ELR (cell line): ENCODE data around the gene SORCS3.

Experiments used
- DNase-seq: peaks from one replicate; pipeline ENCODE4 v3.0.0-alpha.2; 2015; ENCODE audit warnings: low read depth

The SORCS3 gene

GRCh38 chr10:105023211-105024111 lies 382.4 kb downstream of the SORCS3 start:
- no peak for DNase-seq

- no peak for DNase-seq
These were observed 383.1 kb downstream of the SORCS3 start for GRCh38 chr10:105024184-105024583.

DNA sequence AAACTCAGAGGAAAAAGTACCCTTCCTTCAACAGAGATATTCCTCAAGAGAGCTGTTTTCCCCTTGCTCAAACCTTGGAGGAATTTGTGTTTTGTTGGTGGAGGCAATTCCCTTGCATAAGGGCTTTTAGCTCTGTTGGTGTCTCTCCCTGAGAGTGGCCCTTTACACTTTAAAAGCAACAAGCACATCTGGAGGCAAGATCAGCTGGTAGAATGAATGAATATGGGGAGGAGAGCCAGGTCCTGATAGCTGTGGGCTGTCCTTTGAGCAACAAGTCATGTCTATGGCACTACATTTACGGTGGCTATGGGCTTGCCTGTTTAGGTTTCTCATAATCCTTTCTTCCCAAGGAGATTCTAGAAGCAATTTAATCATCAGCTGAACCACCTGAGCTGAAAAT lies 384.0 kb downstream of the SORCS3 start:
- no peak for DNase-seq

GRCh38 chr10:105026566-105026965 lies 385.5 kb downstream of the SORCS3 start:
- DNase-seq: no peak

DNA sequence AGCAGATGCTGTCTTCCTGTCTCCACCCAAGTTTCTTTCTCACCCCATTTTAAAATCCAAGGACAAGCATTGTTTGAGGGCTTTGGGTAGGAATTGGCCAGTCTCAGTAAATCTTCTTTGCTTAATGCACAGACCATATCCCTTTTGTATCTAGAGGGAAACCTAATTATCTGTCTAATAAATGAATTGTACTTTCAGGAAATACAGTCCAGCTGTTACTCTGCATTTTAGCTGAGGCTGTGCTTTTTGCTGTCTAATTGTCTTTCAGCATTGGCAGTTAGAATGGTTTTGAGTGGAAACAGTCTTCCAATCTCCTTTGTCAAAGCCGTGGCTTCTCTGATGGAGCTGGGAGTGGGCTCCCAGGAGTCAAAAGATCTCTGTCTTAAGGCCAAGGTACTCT lies 388.2 kb downstream of the SORCS3 start:
- no peak for DNase-seq

GRCh38 chr10:105037022-105037421 lies 395.9 kb downstream of the SORCS3 start:
- DNase-seq: no peak

DNA sequence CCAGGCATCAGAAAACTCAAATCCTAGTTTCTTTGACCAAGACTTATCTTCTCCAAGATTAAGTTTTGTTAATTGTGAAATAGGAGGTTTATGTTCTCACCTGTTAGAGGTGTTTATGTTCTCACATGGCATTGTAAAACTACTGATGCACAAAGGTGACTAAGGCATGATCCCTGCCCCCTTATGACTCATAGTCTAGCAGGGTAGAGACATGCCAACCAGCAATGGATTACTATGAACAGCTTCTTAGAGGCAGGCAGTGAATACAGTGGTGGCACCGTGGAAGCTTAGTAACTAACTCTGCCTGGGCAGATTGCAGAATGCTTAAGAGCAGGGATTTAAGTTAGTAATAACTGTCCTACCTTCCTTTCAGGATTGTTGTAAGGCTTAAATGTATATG lies 400.9 kb downstream of the SORCS3 start:
- DNase-seq: no peak

- DNase-seq: no peak
These were observed 401.9 kb downstream of the SORCS3 start for GRCh38 chr10:105042906-105043552.

DNA sequence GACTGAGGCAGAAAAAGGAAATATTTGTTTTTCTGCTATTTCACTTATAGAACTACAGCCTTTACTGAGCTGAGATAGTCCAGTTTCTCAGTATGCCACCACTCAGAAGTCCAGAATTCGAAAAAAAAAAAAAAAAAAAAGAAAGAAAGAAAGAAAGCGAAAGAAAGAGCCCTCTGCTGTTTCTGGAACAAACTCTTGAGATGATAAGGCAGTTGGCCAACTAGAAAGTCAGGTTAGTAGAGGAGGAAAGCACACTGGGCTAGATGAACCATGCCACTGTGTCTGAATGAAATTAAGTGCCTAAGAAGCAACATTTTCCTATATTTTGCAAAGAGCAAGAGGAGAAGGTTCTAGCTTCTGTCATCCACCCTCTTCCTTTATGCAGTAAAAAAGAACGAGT lies 403.8 kb downstream of the SORCS3 start:
- DNase-seq: no peak

- DNase-seq: no peak
These were observed 415.3 kb downstream of the SORCS3 start for GRCh38 chr10:105056413-105056812.

DNA sequence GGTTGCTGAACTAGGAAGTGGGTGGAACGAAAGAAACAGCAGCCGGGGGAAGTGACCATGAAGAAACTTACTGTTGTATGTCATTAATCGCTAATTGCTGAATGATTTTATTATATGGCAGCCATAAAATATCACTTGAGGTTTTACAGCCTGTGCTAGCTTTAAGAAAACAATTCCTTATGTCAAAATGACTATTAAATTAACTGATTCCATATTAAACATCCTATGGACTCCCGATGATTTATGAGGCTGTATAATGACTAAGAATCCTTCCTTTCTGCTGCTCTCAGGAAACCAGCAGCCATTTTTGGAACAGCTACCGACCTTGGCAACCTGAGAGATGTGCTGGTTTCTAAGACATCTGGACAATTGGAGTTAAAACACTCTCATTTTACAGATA lies 421.9 kb downstream of the SORCS3 start:
- no peak for DNase-seq

GRCh38 chr10:105063796-105064195 lies 422.7 kb downstream of the SORCS3 start:
- DNase-seq: peak; percentile 4

DNA sequence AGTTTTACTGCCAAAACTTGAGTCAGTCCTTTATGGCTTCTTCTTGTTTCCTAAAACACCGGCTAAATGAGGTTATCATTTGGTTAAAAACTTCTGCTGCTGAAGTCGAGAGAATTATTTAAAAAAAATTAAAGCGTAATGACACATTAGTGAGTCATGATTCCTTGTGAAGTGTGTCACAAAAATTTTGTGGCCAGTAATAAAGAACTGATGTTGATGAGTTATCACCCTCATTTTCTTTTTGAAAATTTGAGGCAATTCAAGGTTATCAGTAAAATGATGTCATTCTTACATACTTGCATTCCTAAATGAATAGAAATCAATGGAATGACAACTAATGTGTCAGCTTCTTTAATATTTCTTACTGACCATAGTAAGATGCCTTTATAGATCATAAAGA lies 427.4 kb downstream of the SORCS3 start:
- DNase-seq: peak; percentile 3

GRCh38 chr10:105070249-105070648 lies 429.2 kb downstream of the SORCS3 start:
- DNase-seq: no peak

GRCh38 chr10:105070952-105071351 lies 429.9 kb downstream of the SORCS3 start:
- no peak for DNase-seq

DNA sequence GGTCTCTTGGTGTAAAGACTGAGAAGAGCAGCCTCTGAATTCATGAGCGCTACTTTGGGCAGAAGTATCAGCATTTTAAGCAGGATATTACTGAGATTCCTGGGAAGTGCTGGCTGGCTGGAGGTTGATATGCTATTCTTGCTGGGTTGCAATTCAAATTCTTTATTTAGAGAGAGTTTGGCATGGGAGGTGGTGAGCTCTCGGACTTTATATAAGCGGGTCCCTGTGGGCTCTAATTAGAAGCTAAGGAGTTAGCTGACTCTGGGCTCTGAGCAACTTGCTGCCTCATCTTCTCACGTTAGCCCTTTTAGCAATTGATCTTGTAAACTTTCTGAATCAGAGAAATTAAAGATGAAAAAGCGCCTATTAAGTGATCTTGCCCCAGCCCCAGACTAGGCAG lies 430.9 kb downstream of the SORCS3 start:
- DNase-seq: no peak

- DNase-seq: no peak
These were observed 432.9 kb downstream of the SORCS3 start for GRCh38 chr10:105073999-105074398.

GRCh38 chr10:105075031-105075430 lies 433.9 kb downstream of the SORCS3 start:
- DNase-seq: no peak

DNA sequence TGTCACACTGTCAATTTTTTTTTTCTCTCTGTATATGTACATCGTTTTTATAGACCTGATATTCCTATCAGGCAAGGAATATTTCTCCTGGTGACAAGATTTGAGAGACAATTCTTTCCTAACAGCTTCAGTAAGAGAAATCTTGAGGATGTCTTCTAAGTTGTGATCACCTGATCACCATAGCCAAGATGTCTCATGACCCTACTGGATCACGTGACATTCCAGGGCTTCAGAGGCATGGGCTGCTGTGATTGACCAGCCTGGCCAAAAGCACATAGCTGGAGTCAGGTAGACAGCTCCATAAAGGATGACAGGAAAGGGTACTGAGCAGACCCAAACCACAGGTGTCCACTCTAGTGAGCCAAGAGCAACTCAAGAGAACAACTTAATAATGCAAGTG lies 444.9 kb downstream of the SORCS3 start:
- DNase-seq: no peak

- DNase-seq: no peak
These were observed 453.0 kb downstream of the SORCS3 start for GRCh38 chr10:105094048-105094447.

DNA sequence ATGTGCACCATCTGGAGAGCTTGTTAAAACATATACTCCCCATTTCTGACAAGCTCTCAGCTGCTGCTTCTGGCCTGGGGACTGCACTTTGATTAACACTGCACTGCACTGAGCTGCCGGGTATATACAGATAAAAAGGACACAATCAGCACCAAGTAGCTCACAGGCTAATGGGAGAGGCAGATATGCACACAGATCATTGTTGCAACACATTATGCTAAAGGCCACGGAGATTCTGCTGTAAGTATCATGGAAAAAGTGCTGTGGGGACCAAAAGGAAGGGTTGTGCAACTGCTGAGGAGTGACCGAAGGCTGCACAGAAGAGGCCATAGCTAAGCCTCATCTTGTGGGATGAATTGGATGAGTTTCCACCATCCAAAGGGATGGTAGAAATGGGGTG lies 455.2 kb downstream of the SORCS3 start:
- DNase-seq: no peak

- no peak for DNase-seq
These were observed 461.9 kb downstream of the SORCS3 start for GRCh38 chr10:105102977-105103376.

DNA sequence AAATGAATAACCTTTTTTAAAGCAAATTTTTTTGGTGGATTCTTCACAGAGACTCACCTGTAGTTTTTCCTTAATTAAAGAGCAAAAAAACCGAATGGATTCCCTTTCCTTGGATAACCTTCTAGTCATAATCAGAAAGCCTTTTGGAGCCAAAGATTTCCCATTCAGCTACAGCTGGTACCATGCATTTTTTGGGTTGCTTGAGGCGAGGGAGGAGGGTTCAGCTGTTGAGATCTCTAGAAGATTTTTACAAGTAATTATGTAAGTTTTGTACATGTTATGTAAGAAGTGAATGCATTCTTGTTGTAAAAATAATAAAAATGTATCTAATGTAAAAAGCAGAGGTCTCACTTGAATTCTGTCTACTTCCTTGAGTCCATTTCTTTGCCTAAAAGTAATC lies 463.2 kb downstream of the SORCS3 start:
- DNase-seq: no peak

GRCh38 chr10:105109164-105109563 lies 468.1 kb downstream of the SORCS3 start:
- no peak for DNase-seq
